PC-9 (cell line): ENCODE data around the gene GOLIM4. TPM values are rescaled to one million over a fixed set of nuclear protein-coding genes. Genes with fewer than 3 reads are reported as not detected.
A peak's percentile ranks its signal among the peaks of the same experiment; 100 is the strongest.

ENCODE experiments used
- BruUV-seq: library from RNA; stranded (reverse); fragments of 400-500 nt; replicated peaks from 2 replicates; lab custom pipeline; 2021; lab: Mats Ljungman, UMichigan
- CTCF ChIA-PET: fragments of 300-600 bp; sonication (Branson Sonifier 250); formaldehyde crosslinking; loops from one replicate; lab custom pipeline; 2022; ENCODE audit warnings: antibody characterized with exemption; lab: Charles Lee
- POLR2A ChIA-PET: fragments of 300-600 bp; sonication (Branson Sonifier 250); formaldehyde crosslinking; loops from one replicate; lab custom pipeline; 2022; ENCODE audit warnings: antibody characterized with exemption; ENCODE audit not compliant: unreplicated experiment; lab: Charles Lee
- DNase-seq, 2 experiments: peaks; one replicate each; pipeline versions ENCODE4 v3.0.0 to v3.0.0-alpha.2; 2015 to 2022; ENCODE audit warnings: mixed read lengths in 1 of 2
- H2AFZ ChIP-seq: fragments of 200-600 bp; sonication (generic); 2 replicates; pipeline ENCODE4 v1.8.1; 2017; ENCODE audit warnings: antibody characterized with exemption
- H3F3A ChIP-seq: fragments of 200-600 bp; sonication (generic); 2 replicates; pipeline ENCODE4 v1.8.1; 2017; ENCODE audit warnings: antibody characterized with exemption, mild to moderate bottlenecking, low read depth; ENCODE audit not compliant: insufficient read depth
- H3K27ac ChIP-seq: fragments of 200-600 bp; sonication (generic); 2 replicates; pipeline ENCODE4 v1.6.1; 2016; ENCODE audit warnings: mixed run types
- H3K27me3 ChIP-seq: fragments of 200-600 bp; sonication (generic); 2 replicates; pipeline ENCODE4 v1.6.1; 2016; ENCODE audit warnings: low read depth, mixed run types; ENCODE audit not compliant: insufficient read depth
- H3K36me3 ChIP-seq: fragments of 200-600 bp; sonication (generic); 2 replicates; pipeline ENCODE4 v1.6.1; 2016; ENCODE audit warnings: low read depth, mixed run types
- H3K4me1 ChIP-seq: fragments of 200-600 bp; sonication (generic); replicated peaks from 2 replicates; pipeline ENCODE4 v1.6.1; 2016; ENCODE audit warnings: mixed run types; ENCODE audit not compliant: insufficient read depth
- H3K4me2 ChIP-seq: fragments of 200-600 bp; sonication (generic); 2 replicates; pipeline ENCODE4 v1.6.1; 2017; ENCODE audit warnings: mixed run types
- H3K4me3 ChIP-seq: fragments of 200-600 bp; sonication (generic); 2 replicates; pipeline ENCODE4 v1.6.1; 2016; ENCODE audit warnings: mixed run types
- H3K79me2 ChIP-seq: fragments of 200-600 bp; sonication (generic); 2 replicates; pipeline ENCODE4 v1.6.1; 2017; ENCODE audit warnings: low read depth, mixed run types
- H3K9me2 ChIP-seq: fragments of 200-600 bp; sonication (generic); 2 replicates; pipeline ENCODE4 v1.8.1; 2017; ENCODE audit warnings: mild to moderate bottlenecking; ENCODE audit not compliant: insufficient read depth
- H3K9me3 ChIP-seq: fragments of 200-600 bp; sonication (generic); 2 replicates; pipeline ENCODE4 v1.8.1; 2016; ENCODE audit warnings: low read depth; ENCODE audit not compliant: insufficient read depth
- H4K20me1 ChIP-seq: fragments of 200-600 bp; sonication (generic); 2 replicates; pipeline ENCODE4 v1.8.1; 2017; ENCODE audit not compliant: insufficient read depth
- CTCF ChIP-seq: fragments of 200-600 bp; sonication (generic); conservative IDR thresholded peaks from 2 replicates; pipeline ENCODE4 v1.6.1; 2017; ENCODE audit warnings: mixed run types, antibody characterized with exemption, mild to moderate bottlenecking, moderate library complexity
- EZH2 ChIP-seq: fragments of 200-600 bp; sonication (generic); IDR thresholded peaks from 2 replicates; pipeline ENCODE4 v1.8.0; 2017; ENCODE audit warnings: antibody characterized with exemption, low read depth
- intact Hi-C: fragments of 100-400 bp; cut with micrococcal nuclease; formaldehyde crosslinking; loops from one replicate; pipeline ENCODE4 v1.10.0; 2022; ENCODE audit not compliant: unreplicated experiment
- total RNA-seq: library from RNA; stranded (reverse); gene quantifications from 2 replicates; pipeline ENCODE4 v1.2.3, GENCODE V29; 2021

GOLIM4 gene
- total RNA-seq, 1 experiment from 2014 or later = 17.5 TPM

GRCh38 chr3:168070919-168071318 is 24.8 kb downstream of the GOLIM4 start:
- Histone ChIP-seq H3K4me2 (0 out of 2 replicates have a peak overlapping the region, but pooled peaks have one; percentile 41), H3K9me2 (no peaks in the 10 kb centered on the region), H3K27me3 (no peaks in the 10 kb centered on the region), H3K79me2 (no peaks in the 10 kb centered on the region), H3K4me3 (no peak overlapping the region), H3F3A (0 out of 2 replicates have a peak, but pooled peaks cover 8% of the 10 kb centered on the region), H3K9me3 (no peaks in the 10 kb centered on the region; the same call in 1 of the 2 replicates), H3K4me1 (peaks cover 12% of the 10 kb centered on the region), H2AFZ (no peak overlapping the region), H3K36me3 (no peaks in the 10 kb centered on the region), H3K27ac (0 out of 2 replicates have a peak overlapping the region, but pooled peaks have one; percentile 18), H4K20me1 (no peaks in the 10 kb centered on the region)
- BruUV-seq = TSS peak; percentile 72
- TF ChIP-seq EZH2 (no peak), CTCF (no peak)
- CTCF ChIA-PET = no interaction called here
- DNase-seq = no peak
- POLR2A ChIA-PET = no interaction called here
- intact Hi-C loops = loop anchor here (1.0 kb wide), 1 partner anchor 24 kb away; the partner anchor contains the start of gene GOLIM4

GRCh38 chr3:168068346-168068745 is 27.4 kb downstream of the GOLIM4 start:
- intact Hi-C loops = no loop called here
- H3K27ac ChIP-seq = no peak overlapping the region
- no peaks in the 10 kb centered on the region for H3K27me3 ChIP-seq
- H4K20me1 ChIP-seq = no peaks in the 10 kb centered on the region
- no peak overlapping the region for H3K4me3 ChIP-seq
- H3K4me2 ChIP-seq = no peak overlapping the region
- no peak overlapping the region for H2AFZ ChIP-seq
- no peaks in the 10 kb centered on the region for H3K79me2 ChIP-seq
- peaks cover 12% of the 10 kb centered on the region for H3K4me1 ChIP-seq
- DNase-seq = no peak
- H3F3A ChIP-seq = 0 out of 2 replicates have a peak, but pooled peaks cover 8% of the 10 kb centered on the region
- H3K36me3 ChIP-seq = no peaks in the 10 kb centered on the region
- no TSS peak for BruUV-seq
- H3K9me2 ChIP-seq = no peaks in the 10 kb centered on the region
- ChIA-PET POLR2A (no interaction called here), CTCF (no interaction called here)
- no peaks in the 10 kb centered on the region for H3K9me3 ChIP-seq
- TF ChIP-seq EZH2 = no peak
- TF ChIP-seq CTCF = no peak

- no TSS peak for BruUV-seq
- POLR2A ChIA-PET = no interaction called here
- Histone ChIP-seq H3K4me3 (no peak overlapping the region), H3K4me2 (no peak overlapping the region), H3K9me3 (no peaks in the 10 kb centered on the region), H3F3A (0 out of 2 replicates have a peak, but pooled peaks cover 4% of the 10 kb centered on the region), H4K20me1 (no peaks in the 10 kb centered on the region), H2AFZ (no peak overlapping the region), H3K36me3 (no peaks in the 10 kb centered on the region), H3K9me2 (no peaks in the 10 kb centered on the region), H3K4me1 (peaks cover 10% of the 10 kb centered on the region), H3K27me3 (no peaks in the 10 kb centered on the region), H3K79me2 (no peaks in the 10 kb centered on the region), H3K27ac (no peak overlapping the region)
- intact Hi-C loops = no loop called here
- no peak for DNase-seq
- TF ChIP-seq CTCF = no peak
- TF ChIP-seq EZH2 = no peak
- CTCF ChIA-PET = no interaction called here
Observed at GRCh38 chr3:168066882-168067281, 28.8 kb downstream of the GOLIM4 start.
